Upper lobe of right lung (tissue), 1 donor: ENCODE measurements around the gene PTPRM. TPM values are rescaled to one million over a fixed set of nuclear protein-coding genes. Genes with fewer than 3 reads are reported as not detected.

Source experiments
- ATAC-seq: fragments of 200-7000 bp; cut with Tn5 transposase; one replicate; pipeline ENCODE4 v1.9.1; 2020; ENCODE audit warnings: mild to moderate bottlenecking, moderate library complexity
- DNase-seq: peaks from one replicate; pipeline ENCODE4 v3.0.0-alpha.2; 2020
- H3K27ac ChIP-seq: fragments of 200-600 bp; one replicate; pipeline ENCODE4 v1.8.0; 2022
- H3K27me3 ChIP-seq: fragments of 200-600 bp; one replicate; pipeline ENCODE4 v1.8.0; 2022; ENCODE audit warnings: mild to moderate bottlenecking
- H3K36me3 ChIP-seq: fragments of 200-600 bp; one replicate; pipeline ENCODE4 v1.8.0; 2022
- H3K4me1 ChIP-seq: fragments of 200-600 bp; one replicate; pipeline ENCODE4 v1.8.0; 2022
- H3K4me3 ChIP-seq: fragments of 200-600 bp; one replicate; pipeline ENCODE4 v1.8.0; 2022; ENCODE audit warnings: mild to moderate bottlenecking
- H3K9me3 ChIP-seq: fragments of 200-600 bp; one replicate; pipeline ENCODE4 v1.8.0; 2022
- CTCF ChIP-seq: fragments of 200-600 bp; IDR thresholded peaks from one replicate; pipeline ENCODE4 v1.8.0; 2022; ENCODE audit warnings: antibody characterized with exemption
- intact Hi-C: fragments of 100-400 bp; cut with DNase I; formaldehyde crosslinking; loops from one replicate; pipeline ENCODE4 v1.11.0; 2022
- total RNA-seq: library from RNA; stranded (reverse); fragmentation: NEBNext Ultra II Directional; extraction: Animal tissue kit (Norgen Biotek cat#: 25700); gene quantifications from one replicate; pipeline ENCODE4 v1.2.1, GENCODE V29; 2021
- donor health status: DM: no; HTN: yes; CAD: no; lungs with severe emphysema.

PTPRM gene
- total RNA-seq, 1 donor from 2014 or later: 99.3 TPM

GRCh38 chr18:8422391-8422790 is 855.3 kb downstream of the PTPRM start:
- no peaks in the 10 kb centered on the region for H3K4me1 ChIP-seq
- no peaks in the 10 kb centered on the region for H3K36me3 ChIP-seq
- no peak overlapping the region for H3K4me3 ChIP-seq
- H3K9me3 ChIP-seq: no peaks in the 10 kb centered on the region
- TF ChIP-seq CTCF: no peak
- no peaks in the 10 kb centered on the region for H3K27me3 ChIP-seq
- ATAC-seq (no peak), DNase-seq (no peak)
- no peak overlapping the region for H3K27ac ChIP-seq
- intact Hi-C loops: no loop called here

- no peaks in the 10 kb centered on the region for H3K9me3 ChIP-seq
- no peak for TF ChIP-seq CTCF
- no peak for DNase-seq
- ATAC-seq: no peak
- H3K4me3 ChIP-seq: no peak overlapping the region
- H3K27ac ChIP-seq: no peak overlapping the region
- no peaks in the 10 kb centered on the region for H3K27me3 ChIP-seq
- intact Hi-C loops: no loop called here
- no peaks in the 10 kb centered on the region for H3K4me1 ChIP-seq
- no peaks in the 10 kb centered on the region for H3K36me3 ChIP-seq
Measured at GRCh38 chr18:8423051-8423557, 856.0 kb downstream of the PTPRM start.

- no peaks in the 10 kb centered on the region for H3K27me3 ChIP-seq
- H3K36me3 ChIP-seq: no peaks in the 10 kb centered on the region
- DNase-seq (no peak), ATAC-seq (no peak)
- no peaks in the 10 kb centered on the region for H3K4me1 ChIP-seq
- TF ChIP-seq CTCF: no peak
- H3K27ac ChIP-seq: no peak overlapping the region
- H3K4me3 ChIP-seq: no peak overlapping the region
- intact Hi-C loops: no loop called here
- no peaks in the 10 kb centered on the region for H3K9me3 ChIP-seq
Measured at GRCh38 chr18:8424481-8424880, 857.4 kb downstream of the PTPRM start.

- Histone ChIP-seq H3K27me3 (no peaks in the 10 kb centered on the region), H3K4me1 (no peaks in the 10 kb centered on the region), H3K27ac (no peak overlapping the region), H3K36me3 (no peaks in the 10 kb centered on the region), H3K9me3 (no peaks in the 10 kb centered on the region), H3K4me3 (no peak overlapping the region)
- ATAC-seq (no peak), DNase-seq (no peak)
- intact Hi-C loops: no loop called here
- no peak for TF ChIP-seq CTCF
Measured at GRCh38 chr18:8424917-8425725, 858.0 kb downstream of the PTPRM start.

GRCh38 chr18:8426401-8426800 is 859.3 kb downstream of the PTPRM start:
- H3K4me3 ChIP-seq: no peak overlapping the region
- ATAC-seq (peak; percentile 39), DNase-seq (no peak)
- intact Hi-C loops: no loop called here
- no peaks in the 10 kb centered on the region for H3K4me1 ChIP-seq
- peak; percentile 24 for TF ChIP-seq CTCF
- no peaks in the 10 kb centered on the region for H3K9me3 ChIP-seq
- no peaks in the 10 kb centered on the region for H3K36me3 ChIP-seq
- no peaks in the 10 kb centered on the region for H3K27me3 ChIP-seq
- no peak overlapping the region for H3K27ac ChIP-seq
